Subcutaneous abdominal adipose tissue (tissue), 5 donors: ENCODE measurements around the gene ARID5B.

Source experiments
- H3K27ac ChIP-seq: one replicate; pipeline ENCODE4 v1.7.0; 2013; ENCODE audit warnings: low read depth, mild to moderate bottlenecking, inconsistent platforms, low read length, moderate library complexity
- H3K27me3 ChIP-seq, 5 donors: one replicate each; pipeline ENCODE4 v1.7.0; 2013; ENCODE audit warnings: low read length in 5 of 5, inconsistent platforms in 1 of 5; ENCODE audit not compliant: control insufficient read depth in 5 of 5, insufficient read depth in 4 of 5
- H3K36me3 ChIP-seq, 5 donors: one replicate each; pipeline ENCODE4 v1.7.0; 2013; ENCODE audit warnings: low read length in 5 of 5; ENCODE audit not compliant: control insufficient read depth in 5 of 5, insufficient read depth in 5 of 5
- H3K4me1 ChIP-seq, 5 donors: one replicate each; pipeline ENCODE4 v1.7.0; 2013; ENCODE audit warnings: low read length in 5 of 5, mild to moderate bottlenecking in 3 of 5, moderate library complexity in 1 of 5; ENCODE audit not compliant: control insufficient read depth in 5 of 5, insufficient read depth in 5 of 5
- H3K4me3 ChIP-seq, 5 donors: one replicate each; pipeline ENCODE4 v1.7.0; 2013; ENCODE audit warnings: low read length in 5 of 5, low read depth in 1 of 5
- H3K9ac ChIP-seq, 5 donors: one replicate each; pipeline ENCODE4 v1.7.0; 2013; ENCODE audit warnings: low read length in 5 of 5, mild to moderate bottlenecking in 4 of 5, moderate library complexity in 3 of 5
- H3K9me3 ChIP-seq, 5 donors: one replicate each; pipeline ENCODE4 v1.7.0; 2013; ENCODE audit warnings: low read length in 5 of 5; ENCODE audit not compliant: control insufficient read depth in 5 of 5
- donor health status: healthy.
- donor health status: healthy.
- donor health status: healthy.
- donor health status: healthy.
- donor health status: healthy.

The ARID5B gene

GRCh38 chr10:62130948-62131347, 229.4 kb downstream of the ARID5B start:
- H3K27me3 ChIP-seq = no peaks in the 10 kb centered on the region
- no peaks in the 10 kb centered on the region for H3K9me3 ChIP-seq
- H3K9ac ChIP-seq = no peak overlapping the region
- peaks cover 0 to 22% (median 3%) of the 10 kb centered on the region in 5 donors for H3K4me1 ChIP-seq
- no peak overlapping the region for H3K4me3 ChIP-seq
- H3K36me3 ChIP-seq = no peaks in the 10 kb centered on the region
- H3K27ac ChIP-seq = no peak overlapping the region

- H3K27me3 ChIP-seq = no peaks in the 10 kb centered on the region
- no peaks in the 10 kb centered on the region for H3K9me3 ChIP-seq
- H3K36me3 ChIP-seq = no peaks in the 10 kb centered on the region
- no peak overlapping the region for H3K9ac ChIP-seq
- no peak overlapping the region for H3K4me3 ChIP-seq
- no peak overlapping the region for H3K27ac ChIP-seq
- peaks cover 0 to 22% (median 3%) of the 10 kb centered on the region in 5 donors for H3K4me1 ChIP-seq
These were observed 230.2 kb downstream of the ARID5B start for GRCh38 chr10:62131724-62132123.

- Histone ChIP-seq H3K27ac (no peak overlapping the region), H3K36me3 (no peaks in the 10 kb centered on the region), H3K9ac (no peak overlapping the region), H3K9me3 (no peaks in the 10 kb centered on the region), H3K4me1 (peaks cover 0 to 17% (median 0%) of the 10 kb centered on the region in 5 donors), H3K27me3 (no peaks in the 10 kb centered on the region), H3K4me3 (no peak overlapping the region)
These were observed 232.1 kb downstream of the ARID5B start for GRCh38 chr10:62133618-62134017.

GRCh38 chr10:62136931-62137330, 235.4 kb downstream of the ARID5B start:
- no peak overlapping the region for H3K9ac ChIP-seq
- H3K4me1 ChIP-seq = no peaks in the 10 kb centered on the region
- no peaks in the 10 kb centered on the region for H3K9me3 ChIP-seq
- H3K27ac ChIP-seq = no peak overlapping the region
- no peaks in the 10 kb centered on the region for H3K36me3 ChIP-seq
- H3K4me3 ChIP-seq = no peak overlapping the region
- H3K27me3 ChIP-seq = no peaks in the 10 kb centered on the region
